ENCODE measurements around the gene CHRNA9.

The CHRNA9 gene

DNA sequence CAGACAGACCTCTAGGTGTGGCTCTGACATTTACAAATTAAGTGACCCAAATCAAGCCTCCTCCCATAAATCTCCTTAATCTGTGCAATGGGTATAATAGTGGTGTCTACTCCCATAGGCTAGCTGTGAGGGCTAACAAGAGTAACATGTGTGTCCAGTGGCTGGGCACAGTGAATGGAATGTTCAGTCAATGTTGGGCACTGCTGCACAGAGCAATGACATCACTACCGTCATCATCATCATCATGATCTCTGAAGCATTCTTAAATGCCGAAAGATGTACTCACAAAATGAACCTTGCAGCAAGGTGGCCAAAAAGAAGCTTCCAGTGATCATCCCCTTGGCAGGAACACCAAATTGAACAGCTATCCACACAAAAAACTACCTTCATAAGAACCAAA is 43.5 kb downstream of the CHRNA9 start:
- Histone ChIP-seq H3K79me2 (ENCODE audit: insufficient read depth, low read length) (no peaks in the 10 kb centered on the region), H3K27ac (ENCODE audit: low read depth, low read length) (no peak overlapping the region), H3K27me3 (ENCODE audit: low read length) (no peaks in the 10 kb centered on the region), H3K4me3 (ENCODE audit: insufficient read depth, low read length, poor library complexity, severe bottlenecking) (no peak overlapping the region), H3F3A (ENCODE audit: insufficient read depth) (no peaks in the 10 kb centered on the region), H3K9ac (ENCODE audit: low read length) (no peak overlapping the region), H3K36me3 (ENCODE audit: low read length) (no peaks in the 10 kb centered on the region), H3K9me2 (replicated peaks; ENCODE audit: insufficient read depth, low read length) (no peaks in the 10 kb centered on the region), H4K20me1 (ENCODE audit: low read depth, low read length) (no peaks in the 10 kb centered on the region), H2AFZ (ENCODE audit: low read depth, low read length, severe bottlenecking) (no peak overlapping the region), H3K4me2 (ENCODE audit: low read depth, low read length, poor library complexity, severe bottlenecking) (no peak overlapping the region), H3K9me3 (ENCODE audit: insufficient read depth, low read length) (no peaks in the 10 kb centered on the region)
- TF ChIP-seq EZH2phosphoT487 (conservative IDR thresholded peaks at IDR 0.05; ENCODE audit: low read length), result no peak
- TF ChIP-seq, protein P1, sequence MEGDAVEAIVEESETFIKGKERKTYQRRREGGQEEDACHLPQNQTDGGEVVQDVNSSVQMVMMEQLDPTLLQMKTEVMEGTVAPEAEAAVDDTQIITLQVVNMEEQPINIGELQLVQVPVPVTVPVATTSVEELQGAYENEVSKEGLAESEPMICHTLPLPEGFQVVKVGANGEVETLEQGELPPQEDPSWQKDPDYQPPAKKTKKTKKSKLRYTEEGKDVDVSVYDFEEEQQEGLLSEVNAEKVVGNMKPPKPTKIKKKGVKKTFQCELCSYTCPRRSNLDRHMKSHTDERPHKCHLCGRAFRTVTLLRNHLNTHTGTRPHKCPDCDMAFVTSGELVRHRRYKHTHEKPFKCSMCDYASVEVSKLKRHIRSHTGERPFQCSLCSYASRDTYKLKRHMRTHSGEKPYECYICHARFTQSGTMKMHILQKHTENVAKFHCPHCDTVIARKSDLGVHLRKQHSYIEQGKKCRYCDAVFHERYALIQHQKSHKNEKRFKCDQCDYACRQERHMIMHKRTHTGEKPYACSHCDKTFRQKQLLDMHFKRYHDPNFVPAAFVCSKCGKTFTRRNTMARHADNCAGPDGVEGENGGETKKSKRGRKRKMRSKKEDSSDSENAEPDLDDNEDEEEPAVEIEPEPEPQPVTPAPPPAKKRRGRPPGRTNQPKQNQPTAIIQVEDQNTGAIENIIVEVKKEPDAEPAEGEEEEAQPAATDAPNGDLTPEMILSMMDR (IDR thresholded peaks at IDR 0.05; ENCODE audit: insufficient read depth, low read length, poor library complexity, severe bottlenecking), result no peak

DNA sequence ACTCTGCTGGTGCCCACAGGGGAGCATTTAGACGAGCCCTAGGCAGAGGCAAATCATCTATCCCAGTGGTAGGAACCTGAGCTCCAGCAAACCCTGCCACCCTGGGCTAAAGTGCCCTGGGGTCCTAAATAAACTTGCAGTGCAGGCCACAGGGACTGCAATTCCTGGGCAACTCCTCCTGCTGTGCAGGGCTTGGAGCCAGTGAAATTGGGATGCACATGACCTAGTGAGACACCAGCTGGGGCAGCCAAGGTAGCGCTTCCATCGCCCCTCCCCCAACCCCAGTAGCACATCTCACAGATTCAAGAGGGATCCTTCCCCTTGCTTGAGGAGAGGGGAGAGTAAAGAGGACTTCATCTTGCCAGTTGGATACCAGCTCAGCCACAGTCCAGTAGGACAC is 44.1 kb downstream of the CHRNA9 start:
- Histone ChIP-seq H3K4me2 (ENCODE audit: low read depth, low read length, poor library complexity, severe bottlenecking) (no peak overlapping the region), H2AFZ (ENCODE audit: low read depth, low read length, severe bottlenecking) (no peak overlapping the region), H3K36me3 (ENCODE audit: low read length) (no peaks in the 10 kb centered on the region), H3K27me3 (ENCODE audit: low read length) (no peaks in the 10 kb centered on the region), H3K4me3 (ENCODE audit: insufficient read depth, low read length, poor library complexity, severe bottlenecking) (no peak overlapping the region), H3K79me2 (ENCODE audit: insufficient read depth, low read length) (no peaks in the 10 kb centered on the region), H3K9me3 (ENCODE audit: insufficient read depth, low read length) (no peaks in the 10 kb centered on the region), H3K9me2 (replicated peaks; ENCODE audit: insufficient read depth, low read length) (no peaks in the 10 kb centered on the region), H3K27ac (ENCODE audit: low read depth, low read length) (no peak overlapping the region), H4K20me1 (ENCODE audit: low read depth, low read length) (no peaks in the 10 kb centered on the region), H3F3A (ENCODE audit: insufficient read depth) (no peaks in the 10 kb centered on the region), H3K9ac (ENCODE audit: low read length) (no peak overlapping the region)
- TF ChIP-seq, protein P1 (IDR thresholded peaks at IDR 0.05; ENCODE audit: insufficient read depth, low read length, poor library complexity, severe bottlenecking), result no peak
- no peak for TF ChIP-seq EZH2phosphoT487 (conservative IDR thresholded peaks at IDR 0.05; ENCODE audit: low read length)

DNA sequence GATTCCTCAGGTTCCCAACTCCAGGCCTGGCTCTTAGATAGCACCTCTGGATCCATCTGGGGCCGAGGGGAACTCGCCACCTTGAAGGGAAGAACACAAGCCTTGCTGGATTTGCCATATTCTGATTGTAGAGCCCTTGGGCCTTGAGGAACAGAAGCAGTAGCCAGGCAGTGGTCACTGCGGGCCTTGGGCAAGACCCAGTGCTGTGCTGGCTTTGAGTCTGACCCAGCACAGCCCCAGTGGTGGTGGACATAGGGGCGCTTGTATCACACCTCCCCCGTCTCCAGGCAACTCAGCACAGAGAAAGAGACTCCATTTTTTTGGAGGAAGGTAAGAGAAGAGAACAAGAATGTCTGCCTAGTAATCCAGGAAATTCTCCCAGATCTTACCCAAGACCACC is 45.5 kb downstream of the CHRNA9 start:
- TF ChIP-seq, protein P1 (IDR thresholded peaks at IDR 0.05; ENCODE audit: insufficient read depth, low read length, poor library complexity, severe bottlenecking), result no peak
- no peak for TF ChIP-seq EZH2phosphoT487 (conservative IDR thresholded peaks at IDR 0.05; ENCODE audit: low read length)
- H3K9me2 ChIP-seq (replicated peaks; ENCODE audit: insufficient read depth, low read length), result no peaks in the 10 kb centered on the region
- H3K27ac ChIP-seq (ENCODE audit: low read depth, low read length), result no peak overlapping the region
- no peak overlapping the region for H2AFZ ChIP-seq (ENCODE audit: low read depth, low read length, severe bottlenecking)
- H3K4me3 ChIP-seq (ENCODE audit: insufficient read depth, low read length, poor library complexity, severe bottlenecking), result no peak overlapping the region
- H3K9me3 ChIP-seq (ENCODE audit: insufficient read depth, low read length), result no peaks in the 10 kb centered on the region
- H4K20me1 ChIP-seq (ENCODE audit: low read depth, low read length), result no peaks in the 10 kb centered on the region
- no peak overlapping the region for H3K9ac ChIP-seq (ENCODE audit: low read length)
- no peaks in the 10 kb centered on the region for H3K36me3 ChIP-seq (ENCODE audit: low read length)
- H3K4me2 ChIP-seq (ENCODE audit: low read depth, low read length, poor library complexity, severe bottlenecking), result no peak overlapping the region
- H3K79me2 ChIP-seq (ENCODE audit: insufficient read depth, low read length), result no peaks in the 10 kb centered on the region
- H3K27me3 ChIP-seq (ENCODE audit: low read length), result no peaks in the 10 kb centered on the region
- no peaks in the 10 kb centered on the region for H3F3A ChIP-seq (ENCODE audit: insufficient read depth)
